ENCODE data around the gene KCTD21. TPM values are rescaled to one million over a fixed set of nuclear protein-coding genes. Genes with fewer than 3 reads are reported as not detected.

The KCTD21 gene
- total RNA-seq, 3 donors from 2014 or later, result 8.5 to 13.1 (median 8.8) TPM

GRCh38 chr11:78189174-78189724, 823 bp upstream of the KCTD21 start:
- Histone ChIP-seq H3K9me3 (no peaks in the 10 kb centered on the region), H3K27me3 (no peaks in the 10 kb centered on the region), H3K4me1 (peaks cover 3 to 9% of the 10 kb centered on the region in 2 donors), H3K36me3 (no peaks in the 10 kb centered on the region), H3K4me3 (peak overlapping the region; percentile 64 to 92 (median 88)), H3K27ac (peak overlapping the region; percentile 78 to 88)
- intact Hi-C loops (cut with DNase I; ENCODE audit: low total_unique reads), result no loop called here
- peak in 1 of 2 donors; percentile 10 for DNase-seq (ENCODE audit: low spot score in 2 of 2)
- TF ChIP-seq POLR2AphosphoS5 (IDR thresholded peaks at IDR 0.05) (no peak), CTCF (IDR thresholded peaks at IDR 0.05) (no peak), POLR2A (IDR thresholded peaks at IDR 0.05) (no peak)

DNA sequence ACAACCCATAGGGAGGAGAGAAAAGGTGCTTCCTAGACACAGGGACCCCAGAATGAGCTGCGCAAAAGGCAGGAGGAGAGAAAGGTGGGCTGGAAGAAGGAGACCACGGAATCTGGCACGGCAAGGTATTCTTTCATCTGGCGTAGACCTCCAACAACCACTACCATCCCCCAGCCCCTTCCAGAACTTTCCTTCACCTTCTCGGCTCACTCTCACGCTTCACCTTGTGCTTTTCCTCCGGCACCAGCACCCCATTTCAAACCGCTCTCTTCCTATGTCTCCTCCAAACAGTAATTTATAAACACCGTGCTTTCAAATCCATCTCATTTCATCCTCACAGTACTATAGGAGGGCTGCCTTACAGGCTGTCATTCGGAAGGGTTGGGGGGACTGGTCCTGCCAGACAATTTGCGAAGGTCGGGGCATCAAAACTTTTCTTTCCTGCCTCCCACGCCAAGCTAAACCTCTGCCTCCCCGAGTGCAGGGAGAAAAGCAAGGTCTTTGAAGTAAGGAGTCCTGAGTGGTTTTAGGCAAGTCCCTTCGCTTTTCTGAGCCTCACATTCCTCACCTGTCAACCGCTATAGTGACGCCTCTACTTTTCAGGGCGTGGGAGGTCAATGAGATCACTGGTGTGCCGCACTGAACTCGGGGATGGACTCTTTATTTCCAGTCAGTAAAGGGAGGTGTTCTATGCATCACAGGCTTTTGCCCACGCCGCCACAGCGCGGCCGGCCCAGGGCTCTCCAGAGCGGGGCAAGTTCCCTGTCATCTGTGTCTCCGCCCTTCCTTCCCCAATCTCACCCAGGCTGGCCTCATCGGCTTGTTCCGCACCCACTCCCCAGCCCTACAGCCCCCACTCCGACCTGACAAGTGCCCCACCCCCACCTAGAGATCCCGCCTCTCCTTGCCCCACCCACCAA, 800 bp downstream of the KCTD21 start:
- intact Hi-C loops (cut with DNase I; ENCODE audit: low total_unique reads), result no loop called here
- DNase-seq (ENCODE audit: low spot score in 2 of 2), result peak in 1 of 2 donors; percentile 31

GRCh38 chr11:78181185-78181584, 7.2 kb downstream of the KCTD21 start:
- TF ChIP-seq CTCF (IDR thresholded peaks at IDR 0.05), result no peak
- TF ChIP-seq POLR2A (IDR thresholded peaks at IDR 0.05), result no peak
- no peak for TF ChIP-seq POLR2AphosphoS5 (IDR thresholded peaks at IDR 0.05)
- no peak overlapping the region for H3K4me3 ChIP-seq
- no peaks in the 10 kb centered on the region for H3K4me1 ChIP-seq
- no peak overlapping the region for H3K27ac ChIP-seq
- intact Hi-C loops (cut with DNase I; ENCODE audit: low total_unique reads), result no loop called here
- H3K36me3 ChIP-seq, result no peaks in the 10 kb centered on the region
- DNase-seq (ENCODE audit: low spot score in 2 of 2), result no peak
- H3K9me3 ChIP-seq, result no peaks in the 10 kb centered on the region
- no peaks in the 10 kb centered on the region for H3K27me3 ChIP-seq

More for the DNA sequence above, 800 bp downstream of the KCTD21 start:
- H3K9me3 ChIP-seq, result no peaks in the 10 kb centered on the region
- peak overlapping the region; percentile 64 to 92 (median 88) for H3K4me3 ChIP-seq
- no peaks in the 10 kb centered on the region for H3K36me3 ChIP-seq
- peak overlapping the region; percentile 78 to 88 for H3K27ac ChIP-seq
- peaks cover 3 to 9% of the 10 kb centered on the region in 2 donors for H3K4me1 ChIP-seq
- H3K27me3 ChIP-seq, result no peaks in the 10 kb centered on the region
- TF ChIP-seq CTCF (IDR thresholded peaks at IDR 0.05) (no peak), POLR2AphosphoS5 (IDR thresholded peaks at IDR 0.05) (no peak), POLR2A (IDR thresholded peaks at IDR 0.05) (no peak)

GRCh38 chr11:78180751-78181150, 7.7 kb downstream of the KCTD21 start:
- Histone ChIP-seq H3K4me3 (no peak overlapping the region), H3K27me3 (no peaks in the 10 kb centered on the region), H3K36me3 (no peaks in the 10 kb centered on the region), H3K9me3 (no peaks in the 10 kb centered on the region), H3K4me1 (no peaks in the 10 kb centered on the region), H3K27ac (no peak overlapping the region)
- TF ChIP-seq POLR2AphosphoS5 (IDR thresholded peaks at IDR 0.05), result no peak
- no peak for TF ChIP-seq POLR2A (IDR thresholded peaks at IDR 0.05)
- TF ChIP-seq CTCF (IDR thresholded peaks at IDR 0.05), result no peak
- intact Hi-C loops (cut with DNase I; ENCODE audit: low total_unique reads), result no loop called here
- DNase-seq (ENCODE audit: low spot score in 2 of 2), result no peak
